ENCODE results near the gene APEX2. TPM values are rescaled to one million over a fixed set of nuclear protein-coding genes. Genes with fewer than 3 reads are reported as not detected.

APEX2 gene
- polyA plus RNA-seq, 2 of the 4 experiments (the other 2 are of a cell fraction) = 29.1 to 37.3 TPM

- no peak within 1 kb of the TSS for H3K27ac ChIP-seq
- ATAC-seq (no peak), FAIRE-seq (no peak), DNase-seq (ENCODE audit: low read depth in 1 of 2, low spot score in 1 of 2) (no peak)
- 38% methylated on average over 7 of the region's 7 CpGs for WGBS (ENCODE audit: missing lambda C conversion rate)
- ChIA-PET POLR2A (no interaction called here), CTCF (no interaction called here)
- H3K9me3 ChIP-seq = no peaks in the 10 kb centered on the region
- H3K4me1 ChIP-seq = no peaks in the 10 kb centered on the region
- H3K4me2 ChIP-seq = no peak within 1 kb of the TSS
- H3K4me3 ChIP-seq = no peak within 1 kb of the TSS
- TF ChIP-seq FOSL2 (IDR thresholded peaks at IDR 0.05) = no peak
- TF ChIP-seq FOSL2 (CRISPR knock-in tag; IDR thresholded peaks at IDR 0.05) = no peak
- no peak for TF ChIP-seq REST (IDR thresholded peaks at IDR 0.05)
- TF ChIP-seq SMC3 (IDR thresholded peaks at IDR 0.05) = no peak
- TF ChIP-seq RAD21 (conservative IDR thresholded peaks at IDR 0.05 in 1 of 2, IDR thresholded peaks at IDR 0.05 in 1 of 2) = no peak
- no peak for TF ChIP-seq MAX (IDR thresholded peaks at IDR 0.05)
- no peak for TF ChIP-seq POLR2A (IDR thresholded peaks at IDR 0.05; ENCODE audit: low read length)
- no peak for TF ChIP-seq HOXB13 (CRISPR knock-in tag; IDR thresholded peaks at IDR 0.05; ENCODE audit: low read depth)
- TF ChIP-seq MAZ (IDR thresholded peaks at IDR 0.05; ENCODE audit: borderline replicate concordance, low read depth, low read length) = no peak
- no peak for TF ChIP-seq EHF (CRISPR knock-in tag; IDR thresholded peaks at IDR 0.05)
- TF ChIP-seq HDAC2 (IDR thresholded peaks at IDR 0.05) = no peak
- TF ChIP-seq CBX2 (IDR thresholded peaks at IDR 0.05; ENCODE audit: borderline replicate concordance, low read depth) = no peak
These were observed 30.4 kb downstream of the APEX2 start, which contains the start of gene ALAS2 for GRCh38 chrX:55030271-55031205. TSS of gene ALAS2 (minus strand) at chrX:55030977. CDS start at chrX:55026000, 4,977 bp downstream.

- ATAC-seq (no peak), FAIRE-seq (no peak), DNase-seq (ENCODE audit: low read depth in 1 of 2, low spot score in 1 of 2) (no peak)
- no peaks in the 10 kb centered on the region for H3K9me3 ChIP-seq
- H3K4me3 ChIP-seq = no peak overlapping the region
- no peak overlapping the region for H3K4me2 ChIP-seq
- TF ChIP-seq CHD4 (IDR thresholded peaks at IDR 0.05; ENCODE audit: borderline replicate concordance) = no peak
- no peak for TF ChIP-seq NFE2L2 (conservative IDR thresholded peaks at IDR 0.05; ENCODE audit: low read length)
- TF ChIP-seq HOXB13 (CRISPR knock-in tag; IDR thresholded peaks at IDR 0.05; ENCODE audit: low read depth) = no peak
- TF ChIP-seq USF2 (IDR thresholded peaks at IDR 0.05) = no peak
- no peak for TF ChIP-seq NPAS2 (CRISPR knock-in tag; IDR thresholded peaks at IDR 0.05; ENCODE audit: borderline replicate concordance)
- no peak for TF ChIP-seq EHMT2 (IDR thresholded peaks at IDR 0.05; ENCODE audit: low read depth)
- TF ChIP-seq SREBF2 (IDR thresholded peaks at IDR 0.05) = no peak
- TF ChIP-seq E2F6 (IDR thresholded peaks at IDR 0.05; ENCODE audit: borderline replicate concordance, low read depth) = no peak
- no peak for TF ChIP-seq ZSCAN20 (CRISPR knock-in tag; IDR thresholded peaks at IDR 0.05)
- TF ChIP-seq MYC (IDR thresholded peaks at IDR 0.05; ENCODE audit: borderline replicate concordance, low read length) = no peak
- TF ChIP-seq MAX (IDR thresholded peaks at IDR 0.05) = no peak
- no peak for TF ChIP-seq ESRRA (IDR thresholded peaks at IDR 0.05; ENCODE audit: borderline replicate concordance, low read length)
- TF ChIP-seq PHF8 (IDR thresholded peaks at IDR 0.05; ENCODE audit: borderline replicate concordance, low read depth) = no peak
- no peak for TF ChIP-seq HMGXB4 (CRISPR knock-in tag; IDR thresholded peaks at IDR 0.05; ENCODE audit: borderline replicate concordance)
- no peak for TF ChIP-seq NR3C1 (IDR thresholded peaks at IDR 0.05)
- TF ChIP-seq RARB (CRISPR knock-in tag; IDR thresholded peaks at IDR 0.05) = no peak
- CTCF ChIA-PET = no interaction called here
- POLR2A ChIA-PET = no interaction called here
- H3K27ac ChIP-seq = no peak overlapping the region
- WGBS (ENCODE audit: missing lambda C conversion rate) = 11% methylated on average over 2 of the region's 2 CpGs
- H3K4me1 ChIP-seq = no peaks in the 10 kb centered on the region
These were observed 33.3 kb downstream of the APEX2 start for GRCh38 chrX:55033429-55033828.
